GM12873 (cell line): Measurements from ENCODE around the gene RBSN.

Experiments
- TF ChIP-seq, protein P1 (sequence below): IDR thresholded peaks from 2 replicates; pipeline ENCODE4 v1.5.1; 2012; ENCODE audit warnings: low read depth, mild to moderate bottlenecking, moderate library complexity, low read length, control low read depth; ENCODE audit not compliant: insufficient read depth; ENCODE audit errors: missing control alignments

Gene RBSN

DNA sequence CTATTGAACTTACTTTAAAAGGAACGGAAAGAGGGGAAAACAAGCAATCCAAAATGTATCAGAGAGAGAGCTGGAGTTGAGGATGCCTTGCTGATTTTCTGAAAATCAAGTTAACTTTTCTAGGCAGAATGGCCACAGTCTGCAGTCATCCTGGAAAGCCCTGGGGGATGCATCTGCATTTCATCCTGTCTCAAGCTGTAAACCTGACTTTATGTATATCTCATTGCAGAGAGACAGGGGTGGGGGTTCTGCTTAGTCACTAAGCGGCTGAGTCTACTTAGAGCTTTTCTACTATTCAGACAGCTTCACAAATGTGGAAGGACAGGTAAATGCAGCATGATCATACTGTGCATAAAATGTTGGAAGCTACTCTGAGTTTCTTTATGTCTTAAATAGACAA lies 75.2 kb downstream of the RBSN start:
- TF ChIP-seq, protein P1, sequence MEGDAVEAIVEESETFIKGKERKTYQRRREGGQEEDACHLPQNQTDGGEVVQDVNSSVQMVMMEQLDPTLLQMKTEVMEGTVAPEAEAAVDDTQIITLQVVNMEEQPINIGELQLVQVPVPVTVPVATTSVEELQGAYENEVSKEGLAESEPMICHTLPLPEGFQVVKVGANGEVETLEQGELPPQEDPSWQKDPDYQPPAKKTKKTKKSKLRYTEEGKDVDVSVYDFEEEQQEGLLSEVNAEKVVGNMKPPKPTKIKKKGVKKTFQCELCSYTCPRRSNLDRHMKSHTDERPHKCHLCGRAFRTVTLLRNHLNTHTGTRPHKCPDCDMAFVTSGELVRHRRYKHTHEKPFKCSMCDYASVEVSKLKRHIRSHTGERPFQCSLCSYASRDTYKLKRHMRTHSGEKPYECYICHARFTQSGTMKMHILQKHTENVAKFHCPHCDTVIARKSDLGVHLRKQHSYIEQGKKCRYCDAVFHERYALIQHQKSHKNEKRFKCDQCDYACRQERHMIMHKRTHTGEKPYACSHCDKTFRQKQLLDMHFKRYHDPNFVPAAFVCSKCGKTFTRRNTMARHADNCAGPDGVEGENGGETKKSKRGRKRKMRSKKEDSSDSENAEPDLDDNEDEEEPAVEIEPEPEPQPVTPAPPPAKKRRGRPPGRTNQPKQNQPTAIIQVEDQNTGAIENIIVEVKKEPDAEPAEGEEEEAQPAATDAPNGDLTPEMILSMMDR, result no peak

DNA sequence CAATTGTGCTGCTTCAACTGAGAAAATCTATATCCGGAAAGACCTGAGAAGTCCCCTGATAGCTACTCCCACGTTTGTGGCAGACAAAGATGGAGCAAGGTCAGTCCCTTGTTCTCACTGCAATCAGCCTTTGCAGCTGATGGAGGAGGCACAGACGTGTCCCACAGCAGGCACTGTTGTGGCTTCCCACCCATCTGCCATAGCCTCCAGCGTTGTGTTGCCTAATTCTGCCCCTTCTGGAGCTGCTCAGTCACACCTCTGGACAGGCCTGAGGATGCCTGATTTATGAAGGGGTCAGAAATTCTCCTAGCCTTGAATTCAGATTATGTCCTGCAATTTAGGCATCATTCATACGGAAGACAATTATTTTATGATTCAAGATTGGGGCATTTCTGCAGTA lies 75.7 kb downstream of the RBSN start:
- TF ChIP-seq, protein P1, result no peak
